H1 (cell line): ENCODE measurements around the gene DARS1. TPM values are rescaled to one million over a fixed set of nuclear protein-coding genes. Genes with fewer than 3 reads are reported as not detected.

Experiments used
- GABPA ChIP-seq: IDR thresholded peaks from 2 replicates; pipeline ENCODE4 v1.6.1; 2011; ENCODE audit warnings: mild to moderate bottlenecking, low read length, moderate library complexity, borderline replicate concordance; ENCODE audit not compliant: insufficient read depth
- RAD21 ChIP-seq, 2 experiments: IDR thresholded peaks in 1 of 2; conservative IDR thresholded peaks in 1 of 2; 2 replicates each; pipeline ENCODE4 v1.6.1; 2011; ENCODE audit warnings: low read depth in 2 of 2, low read length in 2 of 2, improper control_type of control experiment in 1 of 2, inconsistent platforms in 1 of 2, mild to moderate bottlenecking in 1 of 2, moderate library complexity in 1 of 2
- TAF7 ChIP-seq: optimal IDR thresholded peaks from 2 replicates; pipeline ENCODE3; 2011; ENCODE audit warnings: low read depth, mild to moderate bottlenecking, inconsistent platforms, low read length, moderate library complexity, borderline replicate concordance
- polyA plus RNA-seq, 7 experiments: library from polyadenylated mRNA; depleted of rRNA in 3 of 7; stranded (reverse) in 5 of 7; unstranded in 2 of 7; fragments of >200 nt in 5 of 7; fragments of 200-250 nt in 2 of 7; gene quantifications; 1 replicate in 5 of 7; 2 replicates in 1 of 7; 4 replicates in 1 of 7; pipeline versions ENCODE4 v1.2.1 to v1.2.3, GENCODE V29; 2011 to 2013; ENCODE audit warnings: missing spikeins in 2 of 7, mixed read lengths in 2 of 7
- total RNA-seq: library from RNA; stranded (reverse); fragmentation: NEBNext Ultra II Directional; extraction: Animal tissue kit (Norgen Biotek cat#: 25700); gene quantifications from 2 replicates; pipeline ENCODE4 v1.2.1, GENCODE V29; 2021

The DARS1 gene
- total and polyA plus RNA-seq, 2 of the 8 experiments (the other 6 are each of a cell fraction or from before 2014, with no cell fraction given): 61.7 to 85.9 TPM

DNA sequence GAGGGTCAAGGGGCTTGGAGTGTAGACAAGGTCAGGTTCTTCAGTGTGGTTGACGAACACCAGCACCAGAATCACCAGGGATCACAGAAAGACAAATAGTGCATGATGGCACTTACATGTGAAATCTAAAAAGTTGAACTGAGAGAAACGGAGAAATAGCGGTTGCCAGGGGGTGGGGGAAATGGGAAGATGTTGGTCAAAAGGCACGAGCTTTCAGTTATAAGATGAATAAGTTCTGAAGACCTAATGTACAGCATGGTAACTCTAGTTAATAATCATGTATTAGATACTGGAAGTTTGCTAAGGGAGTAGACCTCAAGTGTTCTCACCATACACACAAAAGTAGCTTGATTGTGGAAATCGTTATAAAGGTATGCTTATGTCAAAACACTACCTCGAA, 43.7 kb upstream of the DARS1 start (continued):
- no peak for TF ChIP-seq TAF7
- no peak for TF ChIP-seq RAD21 (IDR thresholded peaks at IDR 0.05 in 1 of 2, conservative IDR thresholded peaks at IDR 0.05 in 1 of 2; ENCODE audit: low read depth in 2 of 2, low read length in 2 of 2)
- TF ChIP-seq GABPA: no peak
